ENCODE data around the gene SLC34A3. TPM values are rescaled to one million over a fixed set of nuclear protein-coding genes. Genes with fewer than 3 reads are reported as not detected.

Gene SLC34A3
- total RNA-seq, 1 experiment from 2014 or later: not detected

GRCh38 chr9:137188086-137188489 is 42.6 kb upstream of the SLC34A3 start:
- POLR2A ChIA-PET: interaction anchor here (0.6 to 3.7 kb wide), 20 partner anchors 10 to 1069 kb away, joined by 3 to 57 read pairs (median 6); partner anchors contain the start of genes CYSRT1, GRIN1, MAN1B1 and NDOR1
- no peak for DNase-seq (ENCODE audit: unreplicated experiment)
- peaks cover 26% of the 10 kb centered on the region for H3K36me3 Mint-ChIP-seq (ENCODE audit: insufficient read depth, unreplicated experiment)
- intact Hi-C loops (cut with micrococcal nuclease): loop anchor here (2.0 kb wide), 1 partner anchor 53 kb away; the partner anchor contains the start of gene TUBB4B
- no peak for TF ChIP-seq CTCF (IDR thresholded peaks at IDR 0.05; ENCODE audit: unreplicated experiment)
- H3K9me3 Mint-ChIP-seq (ENCODE audit: unreplicated experiment): no peaks in the 10 kb centered on the region
- peak overlapping the region; percentile 94 for H3K4me3 Mint-ChIP-seq (ENCODE audit: unreplicated experiment)
- peak overlapping the region; percentile 95 for H3K27ac Mint-ChIP-seq (ENCODE audit: low read depth, unreplicated experiment)
- no peaks in the 10 kb centered on the region for H3K27me3 Mint-ChIP-seq (ENCODE audit: insufficient read depth, unreplicated experiment)
- CTCF ChIA-PET: interaction anchor here (0.6 to 2.4 kb wide), 6 partner anchors 17 to 96 kb away, joined by 3 to 11 read pairs (median 4); partner anchors contain the start of genes NDOR1, RNF224 and TMEM203
- BruUV-seq (replicated peaks): no TSS peak
- peaks cover 10% of the 10 kb centered on the region for H3K4me1 Mint-ChIP-seq (ENCODE audit: insufficient read depth, unreplicated experiment)

GRCh38 chr9:137188490-137189296 is 42.0 kb upstream of the SLC34A3 start, which contains the start of the genes ANAPC2 and SSNA1:
TSS of gene ANAPC2 (minus strand) at chr9:137188560. CDS start at chr9:137188532, 28 bp downstream.
TSS of gene SSNA1 (plus strand) at chr9:137188676. CDS start at chr9:137188727, 51 bp downstream.
- no TSS peak for BruUV-seq (replicated peaks)
- peak within 1 kb of the TSS; percentile 94 for H3K4me3 Mint-ChIP-seq (ENCODE audit: unreplicated experiment)
- ChIA-PET POLR2A (interaction anchor here (0.6 to 3.7 kb wide), 30 partner anchors 7 to 1069 kb away, joined by 3 to 57 read pairs (median 4); partner anchors contain the start of genes CYSRT1, LRRC26, MAN1B1 and NDOR1), CTCF (interaction anchor here (0.6 to 2.4 kb wide), 15 partner anchors 12 to 159 kb away, joined by 3 to 11 read pairs (median 3); partner anchors contain the start of genes CYSRT1, NDOR1, RNF224 and TMEM203)
- TF ChIP-seq CTCF (IDR thresholded peaks at IDR 0.05; ENCODE audit: unreplicated experiment): peak; percentile 25
- intact Hi-C loops (cut with micrococcal nuclease): loop anchor here (1.0 to 2.0 kb wide), 2 partner anchors 39 to 52 kb away; partner anchors contain the start of genes RNF224 and TUBB4B
- peak; percentile 91 for DNase-seq (ENCODE audit: unreplicated experiment)
- H3K9me3 Mint-ChIP-seq (ENCODE audit: unreplicated experiment): no peaks in the 10 kb centered on the region
- H3K36me3 Mint-ChIP-seq (ENCODE audit: insufficient read depth, unreplicated experiment): peaks cover 20% of the 10 kb centered on the region
- H3K27me3 Mint-ChIP-seq (ENCODE audit: insufficient read depth, unreplicated experiment): no peaks in the 10 kb centered on the region
- peaks cover 10% of the 10 kb centered on the region for H3K4me1 Mint-ChIP-seq (ENCODE audit: insufficient read depth, unreplicated experiment)
- H3K27ac Mint-ChIP-seq (ENCODE audit: low read depth, unreplicated experiment): peak within 1 kb of the TSS; percentile 95

- Mint-ChIP-seq H3K27ac (ENCODE audit: low read depth, unreplicated experiment) (peak overlapping the region; percentile 95), H3K27me3 (ENCODE audit: insufficient read depth, unreplicated experiment) (no peaks in the 10 kb centered on the region), H3K4me3 (ENCODE audit: unreplicated experiment) (peak overlapping the region; percentile 94), H3K4me1 (ENCODE audit: insufficient read depth, unreplicated experiment) (peaks cover 10% of the 10 kb centered on the region), H3K36me3 (ENCODE audit: insufficient read depth, unreplicated experiment) (peaks cover 20% of the 10 kb centered on the region), H3K9me3 (ENCODE audit: unreplicated experiment) (no peaks in the 10 kb centered on the region)
- BruUV-seq (replicated peaks): TSS peak; percentile 87
- CTCF ChIA-PET: interaction anchor here (0.6 to 2.4 kb wide), 15 partner anchors 11 to 160 kb away, joined by 3 to 11 read pairs (median 3); partner anchors contain the start of genes CYSRT1, RNF224 and TPRN
- intact Hi-C loops (cut with micrococcal nuclease): loop anchor here (1.0 to 2.0 kb wide), 2 partner anchors 38 to 51 kb away; partner anchors contain the start of genes RNF224 and TUBB4B
- DNase-seq (ENCODE audit: unreplicated experiment): no peak
- POLR2A ChIA-PET: interaction anchor here (0.6 to 3.7 kb wide), 28 partner anchors 8 to 599 kb away, joined by 3 to 57 read pairs (median 4); partner anchors contain the start of genes CYSRT1, LRRC26, MAN1B1 and NDOR1
- no peak for TF ChIP-seq CTCF (IDR thresholded peaks at IDR 0.05; ENCODE audit: unreplicated experiment)
These were observed 41.1 kb upstream of the SLC34A3 start for GRCh38 chr9:137189297-137190295.

Data from MCF 10A (cell line).